ENCODE measurements around the gene POLN.
"Not testable (repeated sequence)": the region's sequence is repeated elsewhere in the genome, so short reads cannot be mapped to it uniquely, and the experiment has no call there.

The POLN gene

DNA sequence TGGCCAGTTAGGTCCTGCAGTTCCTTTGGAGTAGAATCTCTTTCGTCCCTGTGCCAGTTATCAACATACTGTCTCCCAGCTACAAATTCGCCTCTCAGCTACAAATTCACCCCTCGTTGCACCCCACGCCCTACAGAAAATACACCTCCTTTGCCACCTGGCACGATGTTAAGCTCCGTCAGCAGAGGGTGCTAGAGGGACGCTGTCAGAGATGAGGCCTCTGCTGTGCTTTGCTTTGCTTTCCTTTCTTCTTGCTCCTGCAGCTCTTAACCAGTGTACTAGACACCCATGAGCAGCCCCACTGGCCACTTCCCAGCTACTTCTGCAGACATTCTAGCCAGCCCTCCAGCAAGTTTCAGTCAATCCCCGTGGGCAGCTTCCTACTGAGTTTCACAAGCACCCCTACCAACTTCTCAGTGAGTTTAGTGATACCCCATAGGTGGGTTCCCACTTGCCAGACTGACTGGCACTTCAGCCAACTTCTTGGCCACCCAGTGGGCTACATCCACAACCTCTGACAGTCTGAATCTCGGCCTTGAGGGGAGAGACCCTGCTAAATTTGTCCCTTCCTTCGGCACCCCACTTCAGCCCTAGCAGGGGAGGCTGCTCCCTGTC, 21.8 kb downstream of the POLN start:
- DNase-seq (ENCODE audit: low spot score) = peak; percentile 54

DNA sequence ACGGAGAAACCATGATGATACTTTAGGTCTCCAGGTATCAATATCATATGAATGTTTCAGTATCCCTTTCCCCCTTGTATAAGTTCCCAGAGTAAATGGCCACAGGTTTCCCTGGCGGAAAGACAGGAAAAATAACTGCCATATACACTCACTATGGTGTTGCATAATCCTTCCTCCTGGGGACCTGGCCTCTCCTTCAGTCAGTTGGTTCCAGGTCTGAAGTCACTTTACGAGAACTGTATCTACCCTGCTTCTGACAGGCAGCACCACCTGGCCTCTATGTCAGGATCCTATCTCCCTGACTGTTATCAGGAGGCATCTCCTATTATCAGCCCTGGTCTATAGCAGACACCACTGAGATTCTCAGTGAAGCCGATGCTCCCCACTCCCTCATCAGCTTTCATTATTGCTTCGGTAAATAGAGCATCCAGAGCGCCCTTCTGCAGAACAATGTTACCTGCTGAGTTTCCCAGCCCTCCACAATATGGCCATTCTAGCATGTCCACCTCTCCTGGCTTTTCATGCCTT, 22.6 kb downstream of the POLN start:
- DNase-seq (ENCODE audit: low spot score) = no peak

DNA sequence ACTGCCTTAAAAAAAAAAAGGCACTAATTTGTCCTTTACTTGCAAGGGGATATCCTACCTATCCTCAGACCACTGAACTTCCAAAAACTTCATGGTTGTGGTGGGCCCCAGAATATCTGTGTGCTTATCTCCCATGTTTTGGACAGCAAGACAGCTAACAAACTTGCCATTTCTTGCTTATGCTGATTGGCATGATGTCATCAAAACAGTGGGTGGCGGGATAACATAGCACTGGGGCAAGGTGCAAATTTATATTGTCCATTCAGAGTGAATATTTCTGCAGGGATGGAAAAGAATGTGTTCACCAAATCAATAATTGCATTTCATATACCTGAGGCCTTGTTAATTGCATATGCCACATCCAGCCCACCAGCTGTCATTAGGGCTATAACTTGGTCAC, 23.5 kb downstream of the POLN start:
- DNase-seq (ENCODE audit: low spot score) = no peak

- DNase-seq (ENCODE audit: low spot score) = no peak
These were observed 24.2 kb downstream of the POLN start for GRCh38 chr4:2217726-2218125.

- no peak for DNase-seq (ENCODE audit: low spot score)
These were observed 29.1 kb downstream of the POLN start for GRCh38 chr4:2212831-2213230.

GRCh38 chr4:2202789-2203188, 39.1 kb downstream of the POLN start:
- DNase-seq (ENCODE audit: low spot score) = not testable (repeated sequence)

DNA sequence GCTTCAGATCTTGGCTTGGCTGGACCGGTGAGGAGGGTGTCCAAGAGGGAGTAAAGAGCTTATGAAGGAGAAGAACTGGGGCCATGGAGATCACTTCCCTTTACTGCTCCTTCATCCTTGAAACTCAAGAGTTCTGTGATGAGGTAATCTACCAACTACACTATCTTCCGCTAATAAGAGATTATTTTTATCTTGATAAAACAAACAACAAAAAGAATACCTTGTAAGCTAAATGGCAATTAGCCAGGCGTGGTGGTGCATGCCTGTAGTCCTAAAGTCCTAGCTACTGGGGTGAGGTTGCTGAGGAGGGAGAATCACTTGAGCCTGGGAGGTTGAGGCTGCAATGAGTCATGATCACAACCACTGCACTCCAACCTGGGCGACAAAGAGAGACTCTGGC, 47.4 kb downstream of the POLN start:
- DNase-seq (ENCODE audit: low spot score) = no peak

DNA sequence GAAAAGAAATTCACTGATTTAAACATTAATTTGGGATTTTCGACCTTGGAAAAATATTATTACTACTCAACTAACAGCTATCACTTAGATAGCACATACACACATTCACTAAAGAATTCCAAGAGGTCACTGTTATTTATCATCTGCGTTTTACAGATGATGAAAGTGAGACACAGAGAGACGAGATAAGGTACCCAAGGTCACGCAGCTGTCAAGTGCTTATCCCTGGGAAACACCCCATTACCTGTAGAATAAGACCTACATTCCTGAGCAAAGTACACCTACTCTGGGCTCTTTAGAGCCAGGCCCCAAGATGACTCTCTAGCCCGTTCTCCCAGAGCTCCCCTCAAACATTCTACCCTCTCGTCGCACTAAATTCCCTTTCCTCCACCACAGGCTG, 48.6 kb downstream of the POLN start:
- no peak for DNase-seq (ENCODE audit: low spot score)

- no peak for DNase-seq (ENCODE audit: low spot score)
These were observed 55.1 kb downstream of the POLN start for GRCh38 chr4:2186865-2187172.

GRCh38 chr4:2186133-2186864, 55.6 kb downstream of the POLN start:
- DNase-seq (ENCODE audit: low spot score) = peak; percentile 44

- DNase-seq (ENCODE audit: low spot score) = no peak
These were observed 58.5 kb downstream of the POLN start for GRCh38 chr4:2183394-2183793.

DNA sequence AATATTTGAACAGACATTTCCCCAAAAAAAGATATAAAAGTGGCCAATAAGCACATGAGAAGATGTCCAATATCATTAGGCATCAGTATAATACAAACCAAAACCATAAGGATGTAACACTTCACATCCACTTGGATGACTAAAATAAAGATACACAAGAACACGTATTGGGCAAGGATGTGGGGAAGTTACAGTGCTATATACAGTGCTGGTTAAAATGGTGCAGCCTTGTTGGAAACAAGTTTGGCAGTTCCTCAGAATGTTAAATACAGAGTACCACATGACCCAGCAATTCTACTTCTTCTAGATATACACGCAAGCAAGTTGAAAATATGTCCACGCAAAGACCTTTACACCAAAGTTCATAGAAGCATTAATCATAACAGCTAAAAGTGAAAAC, 58.9 kb downstream of the POLN start:
- no peak for DNase-seq (ENCODE audit: low spot score)

- no peak for DNase-seq (ENCODE audit: low spot score)
These were observed 61.5 kb downstream of the POLN start for GRCh38 chr4:2180410-2180809.

DNA sequence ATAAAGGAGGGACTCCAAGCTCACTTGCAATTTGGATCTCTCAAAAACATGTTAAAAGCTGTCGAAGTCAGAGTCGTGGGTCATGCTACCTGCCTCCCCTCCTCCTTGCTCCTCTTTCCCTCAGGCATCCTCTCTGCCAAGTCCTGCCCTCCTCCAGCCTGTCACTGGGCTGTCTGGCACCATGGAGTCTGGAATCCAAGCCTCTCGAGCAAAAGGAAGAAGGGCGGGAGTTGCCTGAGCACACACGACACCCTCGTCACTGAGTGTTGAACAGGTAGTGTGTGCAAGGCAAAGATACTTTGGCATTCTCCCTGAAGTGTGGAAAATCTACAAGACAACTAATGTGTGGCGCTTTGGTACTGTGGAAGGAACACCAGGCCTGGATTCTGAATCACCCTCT, 62.2 kb downstream of the POLN start:
- no peak for DNase-seq (ENCODE audit: low spot score)

GRCh38 chr4:2178986-2179385, 62.9 kb downstream of the POLN start:
- DNase-seq (ENCODE audit: low spot score) = no peak

GRCh38 chr4:2177443-2178093, 64.4 kb downstream of the POLN start:
- no peak for DNase-seq (ENCODE audit: low spot score)

- no peak for DNase-seq (ENCODE audit: low spot score)
These were observed 65.8 kb downstream of the POLN start for GRCh38 chr4:2175990-2176698.

DNA sequence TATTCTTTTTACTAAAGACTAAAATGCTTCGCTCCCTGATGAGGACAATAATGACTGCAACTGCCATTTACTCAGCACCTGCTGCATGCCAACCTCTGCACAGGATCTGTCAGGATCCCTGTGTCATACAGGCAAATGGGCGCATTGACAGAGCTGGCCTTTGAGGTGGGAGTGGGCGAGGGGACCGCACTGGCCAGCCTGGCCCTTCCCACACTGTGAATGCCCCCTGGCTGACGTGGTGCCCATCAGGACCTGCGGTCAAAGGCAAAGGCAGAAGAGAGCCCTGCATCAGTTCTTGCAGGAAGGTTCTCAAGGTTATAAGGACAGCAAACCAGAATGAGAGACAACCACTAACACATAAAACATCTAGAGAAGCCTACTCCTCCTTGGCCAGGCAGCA, 67.9 kb downstream of the POLN start:
- DNase-seq (ENCODE audit: low spot score) = no peak

- DNase-seq (ENCODE audit: low spot score) = no peak
These were observed 69.2 kb downstream of the POLN start for GRCh38 chr4:2172627-2173231.

DNA sequence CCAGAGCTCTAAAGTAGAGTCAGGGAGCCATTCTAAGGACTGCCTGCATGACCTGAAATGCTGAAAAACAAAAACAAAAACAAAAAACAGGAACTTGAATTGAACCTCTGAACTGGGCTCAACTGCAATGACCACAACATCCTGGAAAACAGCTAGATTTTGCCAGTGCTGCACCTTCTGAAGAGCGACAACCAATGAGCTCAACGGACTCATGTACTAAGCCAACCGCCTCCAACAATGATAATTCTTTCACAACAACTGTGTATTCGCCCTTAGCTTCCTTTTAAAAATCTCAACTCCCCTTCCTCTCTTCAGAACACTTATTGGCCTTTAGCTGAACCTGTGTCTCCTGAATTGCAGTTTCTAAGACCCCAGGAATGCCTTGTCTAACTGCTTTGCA, 69.8 kb downstream of the POLN start:
- DNase-seq (ENCODE audit: low spot score) = no peak

DNA sequence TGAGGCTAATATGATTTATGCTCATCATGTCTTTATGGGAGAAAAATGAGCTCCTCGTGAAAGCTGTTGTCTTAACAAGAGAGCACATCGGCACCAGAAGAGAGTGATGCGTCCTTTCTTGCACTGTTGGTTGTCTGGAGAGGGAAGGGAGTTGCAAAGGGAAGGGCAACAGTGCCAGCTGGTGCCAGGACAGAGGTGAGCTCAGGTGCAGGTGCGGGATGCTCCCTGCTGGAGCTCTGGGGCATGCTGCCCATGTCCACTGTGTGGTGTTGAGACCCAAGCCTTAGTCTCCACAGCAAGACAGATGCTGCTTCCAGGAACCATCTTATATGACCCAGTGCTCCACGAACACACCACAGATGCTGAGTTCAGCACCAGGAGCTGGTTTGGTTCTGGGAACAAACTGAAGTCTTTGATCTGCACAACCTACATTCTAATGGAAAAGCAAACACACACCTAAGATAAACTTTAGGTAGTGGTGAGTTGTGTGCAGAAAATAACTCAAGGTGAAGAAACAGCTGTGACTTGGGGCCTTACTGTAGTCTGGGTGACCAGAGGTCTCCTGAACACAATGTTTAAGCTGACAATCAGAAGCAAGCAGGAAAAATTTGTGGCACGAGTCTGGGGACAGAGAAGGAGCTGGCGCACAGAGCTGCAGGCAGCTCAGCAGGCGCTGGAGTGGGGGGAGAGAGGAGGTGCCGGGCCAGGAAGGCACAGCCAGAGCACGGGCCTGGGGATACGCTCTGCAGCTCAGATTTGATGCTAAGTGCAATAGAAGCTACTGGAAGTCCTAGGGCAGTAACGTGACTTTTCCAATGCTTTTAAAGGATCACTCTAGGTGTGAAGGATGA, 73.2 kb downstream of the POLN start:
- no peak for DNase-seq (ENCODE audit: low spot score)

Data from SK-N-DZ (cell line).